Activated naive CD4-positive, alpha-beta T cell treated with Interleukin-2 at 50 U/mL for 16 hours (primary cell): Measurements from ENCODE around the gene ZC3H4.
A peak's percentile ranks its signal among the peaks of the same experiment; 100 is the strongest.
"Not testable (repeated sequence)": the region's sequence is repeated elsewhere in the genome, so short reads cannot be mapped to it uniquely, and the experiment has no call there.

Experiments used
- DNase-seq: peaks from one replicate; pipeline ENCODE4 v3.0.0-alpha.2; 2020

Gene ZC3H4

DNA sequence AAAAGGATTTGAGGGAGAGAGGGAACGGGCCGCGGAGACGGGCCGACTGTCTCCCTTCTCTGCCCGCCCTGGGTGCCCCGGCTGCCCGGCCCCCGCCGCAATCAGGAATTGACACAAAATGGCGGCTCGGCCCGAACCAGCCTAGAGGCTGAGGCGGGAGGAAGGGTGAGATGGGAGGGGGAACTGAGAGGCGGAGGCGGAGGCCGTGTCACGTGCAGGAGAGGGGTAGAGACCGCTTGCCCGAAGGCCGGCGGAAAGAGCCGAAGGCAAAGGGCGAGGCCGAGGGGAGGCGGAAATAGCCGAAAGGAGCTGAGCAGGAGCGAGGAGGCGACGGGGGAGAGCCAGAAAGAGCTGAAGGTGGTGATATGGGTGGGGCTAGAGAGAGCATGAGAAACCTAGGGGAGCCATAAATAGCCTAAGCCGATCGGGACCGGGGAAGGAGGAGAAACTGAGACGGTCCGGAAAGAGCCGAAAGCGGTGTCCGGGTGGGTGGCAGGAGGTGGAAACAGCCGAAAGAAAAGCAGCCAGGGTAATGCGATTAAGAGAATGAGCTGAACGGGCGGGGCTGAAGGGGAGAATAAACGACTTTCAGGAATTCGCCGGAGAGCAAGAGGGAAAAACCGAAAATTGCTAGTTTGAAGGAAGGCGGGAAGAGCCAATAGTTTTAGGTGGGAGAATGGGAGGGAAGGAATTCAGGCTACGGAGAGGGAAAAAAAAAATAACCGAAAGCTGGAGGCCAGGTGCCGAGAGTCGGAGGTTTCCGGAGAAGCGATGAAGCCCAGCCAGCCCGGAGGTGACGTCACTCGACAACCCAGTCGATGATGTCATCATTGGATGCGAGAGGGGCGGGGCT is at the start of gene ZC3H4:
Gene ZC3H4 (minus strand): TSS at position 780 of the 853 bp plus-strand sequence. CDS start 1,192 bp downstream, outside the sequence.
- DNase-seq, result peak; percentile 100

DNA sequence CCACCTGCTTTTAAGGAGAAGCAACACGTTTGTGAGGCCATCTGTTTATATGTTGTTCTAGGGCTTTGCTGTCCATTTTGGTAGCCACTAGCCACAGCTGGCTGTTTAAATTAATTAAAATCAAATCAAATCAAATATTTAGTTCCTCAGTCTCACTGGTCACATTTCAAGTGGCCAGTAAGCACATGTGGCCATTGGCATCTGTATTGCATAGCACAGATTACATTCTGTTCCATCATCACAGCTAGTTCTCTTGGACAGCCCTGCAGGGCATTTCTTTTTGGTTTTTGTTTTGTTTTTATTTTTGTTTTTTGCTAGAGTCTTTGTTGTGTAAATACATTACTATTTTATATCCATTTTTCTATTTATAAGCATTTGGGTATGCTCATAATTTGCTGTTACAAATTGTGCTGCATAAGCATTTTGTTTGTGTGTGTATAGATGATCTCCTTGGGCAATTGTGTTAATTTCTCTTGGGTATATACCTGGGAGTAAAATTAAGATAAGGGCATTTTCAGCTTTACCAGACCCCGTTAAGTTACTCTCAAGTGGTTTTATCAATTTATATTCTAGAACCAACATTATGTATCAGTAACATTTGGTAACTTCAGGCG is 48.4 kb upstream of the ZC3H4 start:
- DNase-seq, result no peak

DNA sequence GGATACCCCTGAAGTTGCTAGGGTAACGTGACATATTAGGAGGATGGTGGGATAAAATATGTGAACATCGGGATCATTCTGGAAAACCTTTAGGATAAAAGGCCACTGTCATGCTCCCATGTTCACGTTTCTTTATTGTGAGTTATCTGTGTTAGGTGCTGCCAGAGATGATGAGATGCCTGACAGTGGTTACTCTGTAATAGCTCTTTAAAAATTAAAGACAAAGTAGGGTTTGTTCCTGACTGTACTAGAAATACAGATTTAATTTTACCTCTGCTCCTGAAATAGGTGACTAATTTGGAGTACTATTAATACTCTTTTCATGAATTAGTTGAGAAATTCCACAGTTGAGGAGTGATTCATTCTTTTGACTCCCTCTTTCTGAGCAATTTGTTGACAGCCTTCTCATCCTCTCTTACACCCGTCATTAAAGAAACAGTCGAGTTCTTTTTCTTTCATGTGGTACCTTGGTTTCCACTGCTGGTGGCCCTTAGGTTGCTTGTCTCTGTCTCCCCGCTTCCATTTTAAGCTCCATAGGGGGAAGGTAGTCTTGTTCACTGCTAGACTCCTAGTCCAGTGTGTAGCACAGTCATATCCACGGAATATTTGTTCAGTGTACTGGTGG is 45.4 kb upstream of the ZC3H4 start:
- DNase-seq, result peak; percentile 37

DNA sequence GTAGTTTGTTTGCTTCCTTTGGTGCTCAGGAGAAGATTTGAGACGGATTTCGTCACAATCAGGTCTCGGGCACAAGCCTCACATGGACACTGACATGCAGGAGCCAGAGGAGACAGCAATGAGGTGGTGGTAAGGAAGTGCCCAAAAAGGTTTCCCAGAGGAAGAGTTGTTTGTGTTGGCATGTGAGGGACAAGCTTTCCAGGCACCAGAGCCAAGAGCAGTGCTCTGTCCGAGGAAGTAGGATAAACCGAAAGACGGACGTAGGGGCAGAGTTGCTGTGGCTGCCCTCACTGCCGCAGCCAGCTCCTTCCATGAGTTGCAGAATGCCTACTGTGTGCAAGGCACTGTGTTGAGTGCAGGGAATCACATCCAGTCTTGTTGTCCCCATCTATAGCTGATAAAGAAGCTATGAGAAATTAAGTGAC is 44.8 kb upstream of the ZC3H4 start:
- DNase-seq, result no peak

DNA sequence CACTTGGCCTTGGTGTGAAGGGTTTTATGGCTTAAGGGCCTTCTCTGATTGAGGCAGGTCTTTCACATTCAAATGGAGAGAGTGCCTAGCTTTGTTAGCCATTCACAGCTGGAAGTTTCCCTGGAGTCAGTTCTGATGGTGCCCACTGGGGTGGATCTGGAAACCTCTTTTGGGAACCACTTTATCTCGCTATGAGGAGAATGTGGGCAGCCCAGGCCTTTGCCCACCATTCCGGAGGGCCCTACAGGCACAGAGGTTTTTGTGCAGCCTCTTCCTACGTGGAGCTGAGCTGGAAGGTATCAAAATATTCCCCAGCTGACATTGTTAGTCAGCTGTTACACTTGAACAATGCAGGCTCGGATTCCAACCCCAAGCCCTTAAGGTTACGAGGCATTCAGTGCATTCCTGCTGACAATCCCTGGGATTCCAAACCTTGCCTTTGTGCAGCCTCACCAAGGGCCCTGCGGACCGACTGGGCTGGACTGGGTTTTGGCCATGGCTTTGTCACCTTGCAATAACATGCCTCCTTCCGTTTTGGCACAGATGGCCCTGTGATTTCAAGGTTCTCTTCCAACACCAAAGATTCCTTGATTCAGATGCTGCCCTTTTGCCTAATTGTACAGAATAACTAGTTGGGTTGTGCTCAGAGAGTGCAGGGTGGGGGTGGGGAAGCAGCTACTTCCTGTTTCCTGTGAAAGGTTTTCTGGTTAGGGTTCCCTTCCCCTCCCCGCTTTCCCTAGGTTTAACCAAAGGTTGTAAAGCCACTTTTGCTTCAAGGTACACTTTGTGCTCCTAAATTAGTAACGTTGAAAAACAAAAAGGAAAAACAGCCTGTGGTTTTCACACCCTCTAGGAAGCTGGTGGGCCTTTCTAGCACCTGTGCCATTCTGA is 44.1 kb upstream of the ZC3H4 start:
- peak; percentile 37 for DNase-seq

DNA sequence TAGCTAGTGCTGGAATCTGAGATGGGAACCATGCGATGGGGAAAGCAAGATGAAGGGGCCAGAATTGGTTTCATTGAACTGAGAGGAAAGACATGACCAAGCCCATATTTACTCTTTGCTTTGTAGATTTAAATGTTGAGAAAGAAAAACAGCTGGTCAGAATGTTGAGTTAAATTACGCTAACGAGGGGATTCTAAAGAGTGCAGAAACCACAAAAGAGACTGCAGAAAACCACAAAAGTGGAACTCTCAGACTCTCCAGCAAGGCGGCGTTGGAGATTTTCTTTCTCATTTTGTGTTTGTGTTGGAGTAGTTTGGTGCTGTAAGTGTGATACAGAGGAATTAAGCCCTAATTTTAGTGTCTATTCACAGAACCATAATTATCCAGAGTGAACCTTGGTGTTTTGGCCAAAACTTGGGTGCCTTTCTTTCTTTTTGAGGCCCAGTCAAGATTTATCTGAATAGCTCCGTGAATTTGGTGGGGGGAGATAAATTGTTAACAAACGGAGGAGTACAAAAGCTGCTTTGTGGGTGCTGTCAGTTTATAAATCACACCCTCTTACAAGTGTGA is 43.4 kb upstream of the ZC3H4 start:
- DNase-seq, result no peak

DNA sequence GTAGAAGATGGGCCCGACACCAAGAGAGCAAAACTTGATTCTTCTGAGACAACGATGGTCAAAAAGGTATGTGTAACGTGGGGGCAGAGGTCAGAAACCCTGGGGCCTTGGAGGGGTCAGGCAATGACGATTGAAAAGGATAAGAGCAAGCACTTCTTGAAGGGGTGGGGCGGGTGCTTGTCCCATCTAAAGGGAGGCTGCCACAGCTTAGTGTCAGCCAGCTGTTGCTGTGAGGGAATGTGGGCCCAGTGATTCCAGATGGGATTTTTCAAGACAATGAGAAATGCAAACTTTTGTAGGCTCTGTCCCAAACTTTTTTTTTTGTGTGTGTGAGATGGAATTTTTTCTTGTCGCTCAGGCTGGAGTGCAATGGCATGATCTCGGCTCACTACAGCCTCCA is 41.6 kb upstream of the ZC3H4 start:
- DNase-seq, result no peak

DNA sequence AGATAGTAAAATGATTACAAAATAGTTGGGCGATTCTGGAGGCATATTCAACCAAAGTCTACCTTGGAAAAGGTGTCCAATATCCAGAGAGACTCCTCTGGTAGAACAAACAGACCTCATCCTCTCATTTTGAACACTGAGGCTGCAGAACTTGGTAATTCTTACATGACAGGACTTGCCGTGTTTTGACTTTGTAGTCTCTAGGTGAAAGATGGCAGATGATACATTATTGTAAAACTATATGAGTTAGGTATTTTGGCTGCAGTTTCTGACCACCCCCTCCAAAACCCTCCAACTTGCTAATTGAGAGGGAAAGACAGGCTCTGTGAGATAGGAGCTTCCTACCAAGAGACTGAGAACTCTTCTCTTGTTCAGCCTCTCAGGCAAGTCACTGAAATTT is 39.7 kb upstream of the ZC3H4 start:
- no peak for DNase-seq

DNA sequence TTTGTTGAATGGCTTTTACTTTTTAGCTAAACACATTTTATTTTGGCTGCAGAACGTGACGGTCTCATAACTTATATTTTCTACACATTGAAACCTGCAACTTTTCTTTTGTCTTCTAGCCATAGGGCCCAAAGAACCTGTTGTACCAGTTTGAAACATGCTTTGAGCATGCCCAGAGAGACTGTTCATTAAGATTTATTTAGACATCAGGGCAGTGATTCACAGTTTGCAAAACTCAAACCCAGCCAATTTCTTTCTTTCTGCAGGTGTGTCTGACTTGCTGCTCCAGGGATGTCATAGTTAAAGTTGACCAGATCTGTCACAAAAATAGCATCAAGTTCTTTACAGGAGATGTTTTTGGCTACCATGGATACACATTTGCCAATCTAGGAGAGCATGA is 39.1 kb upstream of the ZC3H4 start:
- DNase-seq, result no peak

DNA sequence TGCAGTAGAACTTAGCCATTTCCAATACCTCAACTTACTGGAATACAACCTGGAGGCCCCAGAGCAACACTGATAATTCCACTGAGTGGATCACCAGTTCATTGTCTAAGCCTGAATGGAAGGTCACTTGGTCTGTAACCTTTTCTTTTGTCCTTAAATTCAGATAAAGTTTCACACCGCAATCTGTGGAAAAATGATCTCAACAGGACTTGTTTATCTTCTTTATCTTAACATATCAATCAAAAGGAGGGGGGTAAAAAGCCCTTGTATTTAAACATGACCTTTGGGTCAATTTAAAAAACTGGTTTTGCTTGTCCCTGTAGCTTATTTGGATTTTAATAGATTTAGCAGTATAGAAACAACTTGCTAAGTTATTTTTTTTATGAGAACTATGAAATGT is 38.6 kb upstream of the ZC3H4 start:
- DNase-seq, result no peak

DNA sequence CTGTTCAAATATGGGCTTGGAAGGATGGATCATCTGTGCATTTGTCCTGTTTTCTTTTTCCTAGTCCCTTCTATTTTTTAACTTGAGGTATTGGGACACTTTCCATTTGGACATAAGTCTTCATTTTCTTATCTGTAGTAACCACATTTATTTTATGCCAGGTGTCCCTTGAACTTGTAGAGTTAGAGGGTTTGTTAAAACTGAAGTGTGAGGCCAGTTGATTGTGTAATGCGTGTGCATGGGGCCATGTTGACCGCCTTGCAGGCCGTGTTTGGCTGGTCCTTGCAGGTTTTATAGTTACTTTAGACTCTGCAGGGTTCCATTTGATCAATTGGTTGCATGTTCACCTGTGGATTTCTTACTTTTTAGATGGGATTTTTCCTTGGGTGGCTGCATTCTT is 38.1 kb upstream of the ZC3H4 start:
- no peak for DNase-seq

DNA sequence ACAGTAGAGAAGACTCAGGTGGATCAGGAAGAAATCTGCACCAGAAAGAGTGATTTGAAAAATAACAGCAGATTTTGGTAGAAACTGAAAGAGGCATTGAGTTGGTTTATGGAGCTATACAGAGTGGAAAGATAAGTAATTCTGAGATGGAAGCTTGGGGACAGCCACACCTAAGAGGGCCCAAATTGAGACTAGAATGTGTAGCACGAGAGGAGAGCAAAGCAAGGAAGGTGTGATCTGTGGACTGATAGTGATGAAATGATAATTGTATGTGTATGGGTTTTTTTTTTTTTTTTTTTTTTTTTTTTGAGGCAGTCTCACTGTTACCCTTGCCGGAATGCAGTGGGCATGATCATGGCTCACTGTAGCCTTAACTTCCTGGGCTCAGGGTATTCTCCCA is 33.3 kb upstream of the ZC3H4 start:
- DNase-seq, result no peak

DNA sequence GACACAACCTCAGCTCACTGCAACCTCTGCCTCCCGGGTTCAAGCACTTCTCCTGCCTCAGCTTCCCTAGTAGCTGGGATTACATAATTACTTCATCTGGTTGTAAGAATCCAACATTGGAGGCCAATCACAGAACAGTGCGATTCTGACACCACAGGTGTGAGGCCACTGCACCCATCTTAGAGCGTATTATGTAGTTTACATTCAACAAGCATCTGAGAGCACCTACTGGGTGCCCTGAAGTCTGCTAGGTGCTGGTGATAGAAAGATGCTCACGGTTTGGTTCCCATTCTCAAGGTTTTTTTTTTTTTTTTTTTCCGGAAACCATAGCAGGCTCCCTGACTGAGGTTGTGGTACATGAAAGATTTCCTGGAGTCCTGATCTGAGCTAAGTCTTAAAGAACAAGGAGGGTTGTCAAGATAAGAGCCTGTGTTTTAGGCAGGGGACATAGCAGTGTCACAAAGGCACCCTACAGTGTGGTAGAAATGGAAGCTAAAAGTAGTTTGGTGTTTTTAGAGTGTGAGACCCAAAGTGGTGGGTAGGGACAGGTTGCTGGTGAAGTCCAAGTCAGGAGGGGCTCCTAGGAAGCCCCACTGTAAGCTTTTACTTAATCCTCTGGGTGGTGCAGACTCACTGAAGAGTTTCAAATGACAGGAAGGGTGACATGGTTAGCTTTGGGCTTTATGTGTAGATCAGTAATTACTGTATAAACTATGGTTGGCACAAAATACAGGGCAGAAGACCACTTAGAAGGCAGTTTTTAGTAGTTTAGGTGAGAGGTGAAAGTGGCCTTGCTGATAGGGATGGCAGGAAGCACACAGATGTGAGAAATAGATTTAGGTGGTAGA is 32.3 kb upstream of the ZC3H4 start:
- no peak for DNase-seq

DNA sequence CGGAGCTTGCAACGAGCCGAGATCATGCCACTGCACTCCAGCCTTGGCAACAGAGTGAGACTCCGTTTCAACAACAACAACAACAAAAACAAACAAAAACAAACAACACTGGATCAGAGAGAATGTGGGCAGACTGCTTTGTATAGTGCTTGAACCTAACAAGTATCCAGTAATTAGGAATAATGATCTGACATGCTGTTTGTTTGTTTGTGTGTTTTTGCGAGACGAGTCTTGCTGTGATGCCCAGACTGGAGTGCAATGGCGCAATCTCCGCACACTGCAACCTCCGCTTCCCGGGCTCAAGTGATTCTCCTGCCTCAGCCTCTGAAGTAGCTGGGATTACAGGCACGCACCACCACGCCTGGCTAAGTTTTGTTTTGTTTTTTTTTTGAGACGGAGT is 31.1 kb upstream of the ZC3H4 start:
- DNase-seq, result no peak

DNA sequence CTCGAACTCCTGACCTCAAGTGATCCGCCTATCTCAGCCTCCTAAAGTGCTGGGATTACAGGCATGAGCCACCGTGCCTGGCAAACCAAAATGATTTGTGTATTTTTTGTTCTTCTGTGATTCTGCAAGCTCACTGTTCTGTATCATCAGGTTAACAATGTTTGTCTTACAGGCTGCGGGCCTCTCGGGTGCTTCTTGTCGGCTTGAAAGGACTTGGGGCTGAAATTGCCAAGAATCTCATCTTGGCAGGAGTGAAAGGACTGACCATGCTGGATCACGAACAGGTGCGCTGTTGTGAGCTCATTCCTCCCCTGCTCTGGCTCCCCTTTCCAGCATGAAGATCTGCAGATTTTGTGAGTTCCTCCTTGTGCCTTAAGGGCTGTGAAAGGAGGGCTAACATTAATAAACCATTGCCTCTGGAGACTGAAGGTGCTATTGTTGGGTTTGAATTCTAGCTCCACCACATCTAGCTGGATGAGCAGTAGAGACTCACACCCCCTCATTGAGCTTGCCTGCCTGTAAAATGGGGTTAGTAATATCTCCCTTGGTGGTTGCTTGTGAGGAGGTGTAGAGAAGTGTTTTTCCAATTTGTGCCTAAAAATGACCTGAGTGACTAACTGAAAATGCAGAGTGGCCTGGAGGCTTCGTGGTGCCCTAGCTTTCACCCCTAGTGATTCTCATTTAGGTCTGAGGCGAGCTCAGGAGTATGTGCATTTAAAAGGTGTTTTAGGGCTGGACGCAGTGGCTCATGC is 29.9 kb upstream of the ZC3H4 start:
- DNase-seq, result no peak

DNA sequence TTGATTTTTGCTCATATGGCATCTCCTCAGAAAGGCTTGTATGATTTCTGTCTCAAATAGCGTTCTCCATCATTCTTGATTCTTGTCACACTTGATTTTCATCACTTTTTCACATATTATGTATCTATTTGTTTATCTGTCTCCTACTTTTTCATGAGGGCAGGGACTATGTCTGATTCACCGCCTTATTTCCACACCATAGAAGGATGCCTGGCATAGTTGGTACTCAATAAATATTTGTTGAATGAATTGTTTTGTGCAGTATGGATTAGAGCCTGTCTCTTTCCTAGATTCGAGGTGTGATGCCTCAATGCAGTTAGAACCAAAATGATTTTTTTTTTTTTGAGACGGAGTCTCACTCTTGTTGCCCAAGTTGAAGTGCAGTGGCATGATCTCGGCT is 29.2 kb upstream of the ZC3H4 start:
- no peak for DNase-seq

DNA sequence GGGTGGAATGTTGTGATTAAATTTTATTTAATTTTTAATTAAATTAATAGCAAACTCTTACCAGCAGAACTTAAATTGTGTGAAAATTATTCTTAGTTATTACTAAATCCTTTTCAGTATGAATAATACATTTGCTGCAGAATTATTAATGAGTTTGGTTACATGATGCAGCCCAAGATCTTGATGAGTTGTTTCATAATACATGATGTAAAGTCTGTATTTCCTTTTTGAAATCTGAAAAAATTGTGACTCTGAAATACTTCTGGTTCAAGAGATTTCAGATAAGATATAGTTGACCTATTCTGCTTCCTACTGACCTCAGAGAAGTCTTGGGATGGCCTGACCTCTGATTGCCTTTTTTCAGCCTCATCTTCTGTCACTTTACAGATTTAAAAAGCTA is 28.1 kb upstream of the ZC3H4 start:
- no peak for DNase-seq

DNA sequence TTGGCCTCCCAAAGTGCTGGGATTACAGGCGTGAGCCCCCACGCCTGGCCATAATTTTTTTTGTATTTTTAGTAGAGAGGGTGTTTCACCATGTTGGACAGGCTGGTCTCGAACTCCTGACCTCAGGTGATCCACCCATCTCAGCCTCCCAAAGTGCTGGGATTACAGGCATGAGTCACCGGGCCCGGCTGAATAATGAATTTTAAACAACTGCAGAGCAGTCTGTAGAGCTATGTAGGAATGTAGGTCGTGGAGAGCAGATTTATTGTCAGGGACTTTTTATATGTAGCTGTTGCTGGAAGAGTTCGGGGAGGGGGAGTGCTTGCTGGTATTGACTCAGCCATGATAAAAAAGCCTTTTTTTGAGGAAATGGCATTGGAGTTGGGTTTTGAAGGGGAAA is 27.7 kb upstream of the ZC3H4 start:
- not testable (repeated sequence) for DNase-seq

DNA sequence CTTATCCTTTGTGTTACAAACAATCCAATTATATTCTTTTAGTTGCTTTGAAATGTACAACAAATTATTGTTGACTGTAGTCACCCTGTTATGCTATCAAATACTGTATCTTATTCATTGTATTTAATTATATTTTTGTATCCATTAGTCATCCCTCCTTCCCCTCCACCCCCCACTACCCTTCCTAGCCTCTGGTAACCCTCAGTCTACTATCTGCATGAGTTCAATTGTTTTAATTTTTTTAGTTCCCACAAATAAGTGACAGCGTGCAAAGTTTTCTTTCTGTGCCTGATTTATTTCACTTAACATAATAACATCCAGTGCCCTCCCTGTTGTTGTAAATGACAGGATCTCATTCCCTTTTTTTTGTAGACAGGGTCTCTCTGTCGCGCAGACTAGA is 21.6 kb upstream of the ZC3H4 start:
- no peak for DNase-seq

DNA sequence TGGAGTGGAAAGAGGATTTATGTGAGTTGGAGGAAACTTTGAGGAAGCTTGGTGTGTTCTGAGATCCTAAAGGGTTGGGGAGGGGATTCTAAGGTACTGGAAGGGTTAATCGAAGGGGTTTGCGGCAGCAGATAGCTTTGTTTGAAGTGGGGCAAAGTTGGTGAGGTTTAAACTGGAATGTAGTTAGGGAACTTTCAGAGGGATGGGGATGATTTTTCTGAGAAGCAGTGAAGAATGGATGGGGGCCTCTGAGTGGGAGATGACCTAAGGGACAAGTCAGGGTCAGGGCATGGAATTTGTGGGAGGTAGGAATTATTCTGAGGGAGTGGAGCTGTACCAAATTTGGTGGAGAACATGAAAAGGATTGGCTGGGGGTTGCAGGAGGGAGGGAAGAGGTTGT is 21.0 kb upstream of the ZC3H4 start:
- no peak for DNase-seq

DNA sequence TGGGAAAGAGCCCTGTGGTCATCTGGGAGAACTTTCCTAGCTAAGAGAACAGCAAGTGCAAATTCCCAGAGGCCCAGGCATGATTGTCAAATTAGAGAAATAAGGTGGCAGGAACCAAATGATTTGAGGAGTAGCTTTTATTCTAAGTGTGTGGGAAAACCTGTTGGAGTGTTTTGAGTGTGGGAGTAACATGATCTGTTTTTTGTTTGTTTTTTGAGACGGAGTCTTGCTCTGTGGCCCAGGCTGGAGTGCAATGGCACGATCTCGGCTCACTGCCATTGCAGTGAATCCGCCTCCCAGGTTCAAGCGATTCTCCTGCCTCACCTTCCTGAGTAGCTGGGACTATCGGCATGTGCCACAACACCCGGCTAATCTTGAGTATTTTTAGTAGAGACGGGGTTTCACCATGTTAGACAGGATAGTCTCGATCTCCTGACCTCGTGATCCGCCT is 19.5 kb upstream of the ZC3H4 start:
- DNase-seq, result no peak
